Ovary (tissue), 3 donors: ENCODE results near the gene KIF5A.

Experiments used
- EP300 ChIP-seq: sonication (generic); formaldehyde crosslinking; IDR thresholded peaks from one replicate; pipeline ENCODE4 v1.6.1; 2017; ENCODE audit warnings: antibody characterized with exemption
- POLR2A ChIP-seq: fragments of 450-650 bp; IDR thresholded peaks from one replicate; pipeline ENCODE4 v1.6.1; 2017; ENCODE audit warnings: antibody characterized with exemption, mild to moderate bottlenecking, moderate library complexity
- TF ChIP-seq, protein P1 (sequence below), 3 donors: fragments of 450-650 bp in 2 of 3; fragments of 200-600 bp in 1 of 3; IDR thresholded peaks; one replicate each; pipeline versions ENCODE4 v1.5.1 to v1.8.0; 2016 to 2022; ENCODE audit warnings: antibody characterized with exemption in 3 of 3, mild to moderate bottlenecking in 1 of 3
- donor health status: DM: no; HTN: no; CAD: no.

DNA sequence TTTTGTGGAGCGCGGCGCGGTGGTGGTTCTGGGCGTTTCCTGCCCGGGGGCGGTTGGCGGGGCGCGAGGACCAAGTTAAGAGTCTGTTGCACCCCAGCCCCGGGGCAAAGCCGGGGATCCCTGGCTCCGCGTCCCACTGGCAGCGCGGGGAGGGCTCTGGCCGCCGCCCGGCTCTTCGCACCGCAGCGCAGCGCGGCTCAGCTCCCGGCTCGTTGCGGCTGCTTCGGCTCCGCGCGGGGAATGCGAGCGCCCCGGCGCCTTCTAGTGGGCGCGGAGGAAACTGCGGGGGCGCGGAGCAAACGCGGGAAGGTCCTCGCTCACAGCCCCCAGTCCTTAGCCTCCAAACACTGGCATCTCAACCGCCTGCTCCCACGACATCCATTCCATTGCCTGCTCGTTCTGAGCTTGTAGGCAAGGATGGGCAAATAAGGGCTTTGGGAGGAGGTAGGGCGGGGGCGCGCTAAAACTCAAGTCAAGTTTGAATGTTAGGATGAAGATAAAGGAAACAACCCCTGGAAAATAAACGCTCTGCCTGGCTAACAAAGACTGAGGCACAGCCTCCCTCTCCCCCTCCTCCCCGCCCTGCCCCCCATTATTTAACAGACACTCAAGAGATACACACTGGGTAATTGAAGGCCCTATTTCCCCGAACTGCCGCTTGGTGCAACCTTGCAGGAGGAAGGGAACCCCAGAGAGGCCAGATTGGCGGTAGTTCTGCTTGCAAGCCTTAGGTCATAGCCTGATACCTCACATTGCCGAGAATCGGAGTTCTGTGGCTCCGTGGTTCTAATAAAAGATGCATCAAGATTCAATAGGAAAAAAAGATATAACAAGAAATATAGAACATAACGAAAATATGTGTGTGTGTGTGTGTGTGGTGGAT is 83.4 kb downstream of the KIF5A start, which contains the start of gene B4GALNT1:
- TF ChIP-seq, protein P1, sequence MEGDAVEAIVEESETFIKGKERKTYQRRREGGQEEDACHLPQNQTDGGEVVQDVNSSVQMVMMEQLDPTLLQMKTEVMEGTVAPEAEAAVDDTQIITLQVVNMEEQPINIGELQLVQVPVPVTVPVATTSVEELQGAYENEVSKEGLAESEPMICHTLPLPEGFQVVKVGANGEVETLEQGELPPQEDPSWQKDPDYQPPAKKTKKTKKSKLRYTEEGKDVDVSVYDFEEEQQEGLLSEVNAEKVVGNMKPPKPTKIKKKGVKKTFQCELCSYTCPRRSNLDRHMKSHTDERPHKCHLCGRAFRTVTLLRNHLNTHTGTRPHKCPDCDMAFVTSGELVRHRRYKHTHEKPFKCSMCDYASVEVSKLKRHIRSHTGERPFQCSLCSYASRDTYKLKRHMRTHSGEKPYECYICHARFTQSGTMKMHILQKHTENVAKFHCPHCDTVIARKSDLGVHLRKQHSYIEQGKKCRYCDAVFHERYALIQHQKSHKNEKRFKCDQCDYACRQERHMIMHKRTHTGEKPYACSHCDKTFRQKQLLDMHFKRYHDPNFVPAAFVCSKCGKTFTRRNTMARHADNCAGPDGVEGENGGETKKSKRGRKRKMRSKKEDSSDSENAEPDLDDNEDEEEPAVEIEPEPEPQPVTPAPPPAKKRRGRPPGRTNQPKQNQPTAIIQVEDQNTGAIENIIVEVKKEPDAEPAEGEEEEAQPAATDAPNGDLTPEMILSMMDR (IDR thresholded peaks at IDR 0.05), result peak; percentile 44 to 82 (median 76)
- TF ChIP-seq EP300, result no peak
- TF ChIP-seq POLR2A, result no peak
